Gastrocnemius medialis (tissue), 4 donors: ENCODE results near the gene XPNPEP2. TPM values are rescaled to one million over a fixed set of nuclear protein-coding genes. Genes with fewer than 3 reads are reported as not detected.
A peak's percentile ranks its signal among the peaks of the same experiment; 100 is the strongest.

Experiments
- ATAC-seq, 2 donors: fragments of 150-250 bp; one replicate each; pipeline ENCODE4 v1.9.1; 2016
- DNase-seq, 2 donors: peaks; one replicate each; pipeline ENCODE4 v3.0.0-alpha.2; 2019
- H3K27ac ChIP-seq, 4 donors: fragments of 200-600 bp; sonication (generic); 1 replicate in 1 of 4; 2 replicates in 3 of 4; pipeline ENCODE4 v1.5.1; 2016 to 2018; ENCODE audit warnings: mild to moderate bottlenecking in 2 of 4, moderate library complexity in 1 of 4
- H3K27me3 ChIP-seq, 3 donors: fragments of 200-600 bp; sonication (generic) in 2 of 3; 1 replicate in 1 of 3; 2 replicates in 2 of 3; pipeline versions ENCODE4 v1.5.1 to v1.6.0; 2016 to 2019; ENCODE audit warnings: mild to moderate bottlenecking in 1 of 3, moderate library complexity in 1 of 3
- H3K36me3 ChIP-seq, 2 donors: fragments of 200-600 bp; sonication (generic) in 1 of 2; one replicate each; pipeline ENCODE4 v1.5.1; 2017 to 2018
- H3K4me1 ChIP-seq, 2 donors: fragments of 200-600 bp; sonication (generic) in 1 of 2; one replicate each; pipeline ENCODE4 v1.5.1; 2016 to 2017; ENCODE audit warnings: mild to moderate bottlenecking in 2 of 2
- H3K4me3 ChIP-seq, 4 donors: fragments of 200-600 bp; sonication (generic) in 3 of 4; 1 replicate in 1 of 4; 2 replicates in 3 of 4; pipeline ENCODE4 v1.5.1; 2016 to 2019; ENCODE audit warnings: mild to moderate bottlenecking in 2 of 4
- H3K9me3 ChIP-seq, 3 donors: fragments of 200-600 bp; sonication (generic) in 2 of 3; 1 replicate in 1 of 3; 2 replicates in 2 of 3; pipeline ENCODE4 v1.5.1; 2016 to 2019
- POLR2A ChIP-seq, 2 donors: fragments of 450-650 bp; IDR thresholded peaks; one replicate each; pipeline ENCODE4 v1.6.1; 2017; ENCODE audit warnings: antibody characterized with exemption in 2 of 2, mild to moderate bottlenecking in 2 of 2, moderate library complexity in 2 of 2
- in situ Hi-C, 4 donors: fragments of 200-750 bp; cut with MboI; loops; one replicate each; pipeline versions ENCODE4 v1.15.0 to v1.8.0; 2017; ENCODE audit warnings: low sequenced_read_pairs in 4 of 4
- intact Hi-C: fragments of 100-400 bp; cut with DNase I; formaldehyde crosslinking; loops from one replicate; pipeline ENCODE4 v1.15.1; 2023; ENCODE audit warnings: low total_unique reads
- total RNA-seq, 4 donors: library from RNA; depleted of rRNA; stranded (reverse); fragments of >200 nt; gene quantifications; one replicate each; pipeline versions ENCODE4 v1.1.0 to v1.2.3, GENCODE V29; 2016
- TF ChIP-seq, protein P1 (sequence below), 5 experiments: fragments of 450-650 bp in 3 of 5; fragments of 200-600 bp in 2 of 5; sonication (generic) in 2 of 5; IDR thresholded peaks in 4 of 5; conservative IDR thresholded peaks in 1 of 5; 1 replicate in 4 of 5; 2 replicates in 1 of 5; pipeline ENCODE4 v1.5.1; 2016 to 2019; ENCODE audit warnings: antibody characterized with exemption in 5 of 5, mild to moderate bottlenecking in 3 of 5, moderate library complexity in 3 of 5

XPNPEP2 gene
- total RNA-seq, 4 donors from 2014 or later = 0.15 to 2.0 (median 0.87) TPM

DNA sequence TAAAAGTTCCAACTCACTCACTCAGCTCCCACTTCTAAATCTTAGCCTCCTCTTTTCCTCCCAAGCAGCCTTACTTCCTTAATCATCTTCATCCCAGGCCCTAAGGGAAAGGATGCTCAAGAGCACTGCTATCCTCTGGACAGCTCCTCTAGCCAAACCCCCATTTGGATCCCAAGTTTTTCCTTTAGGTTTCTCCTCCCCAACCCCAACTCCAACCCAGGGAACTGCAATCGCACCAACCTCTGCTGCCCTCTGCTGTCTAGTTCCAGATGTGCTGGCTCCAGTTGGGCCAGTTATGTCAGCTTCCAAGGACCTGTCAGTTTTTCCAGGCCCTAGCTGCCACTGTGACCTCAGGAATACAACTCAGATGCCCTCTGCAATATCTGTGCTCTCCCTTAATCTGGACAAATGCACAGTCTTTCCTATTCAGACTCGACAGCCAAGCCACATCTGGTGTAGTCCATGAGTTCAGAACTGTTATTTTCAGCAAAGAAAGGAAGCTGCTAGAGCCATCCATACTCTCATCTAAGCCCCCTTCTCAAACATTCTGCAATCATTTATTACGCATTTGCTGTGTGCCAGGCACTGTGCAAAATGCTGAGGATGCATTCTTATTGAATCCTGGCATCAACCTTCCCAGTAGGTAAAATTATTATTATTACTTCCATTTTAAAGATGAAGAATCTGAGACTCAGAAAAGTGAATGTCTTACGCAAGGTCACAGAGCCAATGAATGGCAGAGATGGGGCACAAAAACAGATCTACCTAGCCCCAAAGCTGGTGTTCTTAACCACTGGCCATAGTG is 12.3 kb upstream of the XPNPEP2 start:
- no peaks in the 10 kb centered on the region for H3K27me3 ChIP-seq
- DNase-seq = peak; percentile 21 to 37
- ATAC-seq = peak; percentile 54 to 62
- intact Hi-C loops = loop anchor here (1.0 kb wide), 2 partner anchors 89 to 119 kb away; no protein-coding TSS in a partner anchor
- no peak for TF ChIP-seq POLR2A (IDR thresholded peaks at IDR 0.05)
- TF ChIP-seq, protein P1, sequence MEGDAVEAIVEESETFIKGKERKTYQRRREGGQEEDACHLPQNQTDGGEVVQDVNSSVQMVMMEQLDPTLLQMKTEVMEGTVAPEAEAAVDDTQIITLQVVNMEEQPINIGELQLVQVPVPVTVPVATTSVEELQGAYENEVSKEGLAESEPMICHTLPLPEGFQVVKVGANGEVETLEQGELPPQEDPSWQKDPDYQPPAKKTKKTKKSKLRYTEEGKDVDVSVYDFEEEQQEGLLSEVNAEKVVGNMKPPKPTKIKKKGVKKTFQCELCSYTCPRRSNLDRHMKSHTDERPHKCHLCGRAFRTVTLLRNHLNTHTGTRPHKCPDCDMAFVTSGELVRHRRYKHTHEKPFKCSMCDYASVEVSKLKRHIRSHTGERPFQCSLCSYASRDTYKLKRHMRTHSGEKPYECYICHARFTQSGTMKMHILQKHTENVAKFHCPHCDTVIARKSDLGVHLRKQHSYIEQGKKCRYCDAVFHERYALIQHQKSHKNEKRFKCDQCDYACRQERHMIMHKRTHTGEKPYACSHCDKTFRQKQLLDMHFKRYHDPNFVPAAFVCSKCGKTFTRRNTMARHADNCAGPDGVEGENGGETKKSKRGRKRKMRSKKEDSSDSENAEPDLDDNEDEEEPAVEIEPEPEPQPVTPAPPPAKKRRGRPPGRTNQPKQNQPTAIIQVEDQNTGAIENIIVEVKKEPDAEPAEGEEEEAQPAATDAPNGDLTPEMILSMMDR (IDR thresholded peaks at IDR 0.05 in 4 of 5, conservative IDR thresholded peaks at IDR 0.05 in 1 of 5) = peak; percentile 54 to 78 (median 76)
- in situ Hi-C loops = loop anchor here (5.0 to 10.0 kb wide), 3 partner anchors 89 to 122 kb away; no protein-coding TSS in a partner anchor
- H3K4me1 ChIP-seq = no peaks in the 10 kb centered on the region
- no peaks in the 10 kb centered on the region for H3K9me3 ChIP-seq
- no peaks in the 10 kb centered on the region for H3K36me3 ChIP-seq
- no peak overlapping the region for H3K4me3 ChIP-seq
- H3K27ac ChIP-seq = no peak overlapping the region

DNA sequence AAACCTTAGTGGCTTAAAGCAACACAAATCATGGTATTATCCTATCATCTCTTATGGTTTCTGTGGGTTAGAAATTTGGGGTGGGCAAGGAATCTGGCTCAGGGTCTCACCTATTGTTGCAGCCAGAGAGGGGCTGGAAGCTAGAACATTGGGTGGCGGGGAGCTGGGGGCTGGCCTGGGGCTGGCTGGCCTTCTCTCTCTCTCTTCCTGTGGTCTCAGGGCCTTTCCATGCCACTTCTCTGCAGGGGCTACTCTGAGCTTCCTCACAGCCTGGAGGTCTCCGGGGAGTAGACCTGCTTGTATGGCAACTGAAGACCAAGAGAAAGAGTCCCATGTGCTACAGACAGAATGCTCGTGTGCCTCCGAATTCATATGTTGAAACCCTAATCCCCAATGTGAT is 10.7 kb upstream of the XPNPEP2 start:
- H3K36me3 ChIP-seq = no peaks in the 10 kb centered on the region
- TF ChIP-seq, protein P1 (IDR thresholded peaks at IDR 0.05 in 4 of 5, conservative IDR thresholded peaks at IDR 0.05 in 1 of 5) = no peak
- TF ChIP-seq POLR2A (IDR thresholded peaks at IDR 0.05) = no peak
- in situ Hi-C loops (loop anchor here (5.0 to 10.0 kb wide), 3 partner anchors 91 to 123 kb away; no protein-coding TSS in a partner anchor), intact Hi-C loops (no loop called here)
- no peak for DNase-seq
- H3K27ac ChIP-seq = no peak overlapping the region
- H3K4me3 ChIP-seq = no peak overlapping the region
- no peaks in the 10 kb centered on the region for H3K27me3 ChIP-seq
- no peak for ATAC-seq
- no peaks in the 10 kb centered on the region for H3K9me3 ChIP-seq
- H3K4me1 ChIP-seq = no peaks in the 10 kb centered on the region

DNA sequence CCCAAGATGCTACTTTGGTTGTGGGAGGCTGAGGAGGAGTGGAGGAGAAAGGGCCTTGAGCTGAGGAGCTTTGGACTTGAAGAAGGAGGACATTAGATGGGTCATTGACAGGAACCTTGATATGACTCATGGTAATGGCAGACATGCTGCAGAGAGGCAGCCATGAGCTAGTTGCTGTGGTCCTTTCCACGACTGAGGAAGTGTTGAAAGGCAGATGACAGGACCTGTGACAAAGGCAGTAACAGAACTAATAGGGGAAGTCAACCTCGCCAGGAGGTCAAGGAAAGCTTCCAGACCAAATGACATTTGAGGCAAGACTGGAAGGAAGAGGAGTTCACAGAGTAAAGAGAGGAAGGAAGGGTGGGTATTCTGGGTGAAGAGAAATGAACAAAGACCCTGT is 7.6 kb upstream of the XPNPEP2 start:
- TF ChIP-seq, protein P1 (IDR thresholded peaks at IDR 0.05 in 4 of 5, conservative IDR thresholded peaks at IDR 0.05 in 1 of 5) = no peak
- no peak for TF ChIP-seq POLR2A (IDR thresholded peaks at IDR 0.05)
- no peaks in the 10 kb centered on the region for H3K9me3 ChIP-seq
- intact Hi-C loops (no loop called here), in situ Hi-C loops (no loop called here)
- no peak for ATAC-seq
- no peak overlapping the region for H3K27ac ChIP-seq
- DNase-seq = no peak
- H3K4me3 ChIP-seq = no peak overlapping the region
- no peaks in the 10 kb centered on the region for H3K36me3 ChIP-seq
- no peaks in the 10 kb centered on the region for H3K27me3 ChIP-seq
- H3K4me1 ChIP-seq = no peaks in the 10 kb centered on the region

DNA sequence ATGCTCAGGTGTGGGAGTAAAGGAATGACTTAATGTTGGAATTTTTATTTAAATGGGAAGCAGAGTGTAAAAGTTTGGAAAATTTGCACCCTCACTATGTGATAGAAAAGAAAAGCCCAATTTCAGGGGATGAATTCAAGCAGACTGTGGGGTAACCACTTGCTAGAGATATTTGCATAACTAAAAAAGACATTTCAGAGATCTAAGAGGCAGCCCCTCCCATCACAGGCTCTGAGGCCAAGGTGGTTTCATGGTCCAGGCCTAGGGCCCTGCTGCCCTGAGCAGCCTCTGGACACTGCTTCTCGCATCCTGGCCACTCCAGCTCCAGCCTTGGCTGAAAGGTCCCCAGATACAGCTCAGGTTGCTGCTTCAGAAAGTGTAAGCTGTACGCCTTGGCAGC is 5.9 kb upstream of the XPNPEP2 start:
- Histone ChIP-seq H3K4me3 (no peak overlapping the region), H3K27me3 (no peaks in the 10 kb centered on the region), H3K4me1 (no peaks in the 10 kb centered on the region), H3K27ac (no peak overlapping the region), H3K36me3 (no peaks in the 10 kb centered on the region), H3K9me3 (no peaks in the 10 kb centered on the region)
- intact Hi-C loops (no loop called here), in situ Hi-C loops (no loop called here)
- TF ChIP-seq, protein P1 (IDR thresholded peaks at IDR 0.05 in 4 of 5, conservative IDR thresholded peaks at IDR 0.05 in 1 of 5) = no peak
- TF ChIP-seq POLR2A (IDR thresholded peaks at IDR 0.05) = no peak
- ATAC-seq (no peak), DNase-seq (no peak)
